K562 (cell line): ENCODE data around the gene NUDCD3. TPM values are rescaled to one million over a fixed set of nuclear protein-coding genes. Genes with fewer than 3 reads are reported as not detected.

Source experiments
- ATAC-seq: fragments of 200-7000 bp; cut with Tn5 transposase; 3 replicates; pipeline ENCODE4 v1.9.1; 2020; ENCODE audit warnings: moderate library complexity
- BruUV-seq: library from RNA; stranded (reverse); fragments of 400-500 nt; replicated peaks from 2 replicates; lab custom pipeline; 2021; lab: Mats Ljungman, UMichigan
- CTCF ChIA-PET: fragments of 300-600 bp; formaldehyde crosslinking; extraction: SDS; loops from one replicate; lab custom pipeline; 2021; ENCODE audit warnings: low intra/inter-chr PET ratio; lab: Yijun Ruan, JAX
- POLR2A ChIA-PET: fragments of 300-600, 350-650 bp; sonication (Branson Sonifier 250); formaldehyde crosslinking; extraction: SDS; loops from one replicate; lab custom pipeline; 2021; ENCODE audit warnings: antibody characterized with exemption, inconsistent platforms; lab: Yijun Ruan, JAX
- DNase-seq, 4 experiments: peaks; one replicate each; pipeline versions ENCODE4 v3.0.0 to v3.0.0-alpha.2; 2011 to 2018; ENCODE audit warnings: low spot score in 3 of 4, mixed read lengths in 3 of 4; ENCODE audit errors: extremely low read depth in 1 of 4
- FAIRE-seq: peaks from 2 replicates; lab custom pipeline; 2011; peaks lifted over from hg19 to GRCh38; lab: Jason Lieb, UNC
- H2AFZ ChIP-seq: 2 replicates; pipeline ENCODE4 v1.6.0; 2011; ENCODE audit warnings: low read depth, low read length, control low read depth, inconsistent platforms
- H3K27ac ChIP-seq: fragments of 200-600 bp; 3 replicates; pipeline ENCODE4 v1.8.0; 2011; ENCODE audit warnings: low read depth, mild to moderate bottlenecking, control low read depth, inconsistent platforms, low read length, moderate library complexity, mixed read lengths; ENCODE audit errors: extremely low read depth
- H3K27me3 ChIP-seq, 2 experiments: fragments of 300-600 bp in 1 of 2; 2 replicates in 1 of 2; 3 replicates in 1 of 2; pipeline versions ENCODE4 v1.6.0 to v1.8.0; 2011; ENCODE audit warnings: inconsistent platforms in 2 of 2, low read length in 2 of 2, mild to moderate bottlenecking in 1 of 2, mixed read lengths in 1 of 2, moderate library complexity in 1 of 2; ENCODE audit not compliant: control insufficient read depth in 2 of 2, insufficient read depth in 2 of 2
- H3K36me3 ChIP-seq: fragments of 300-600 bp; 3 replicates; pipeline ENCODE4 v1.8.0; 2011; ENCODE audit warnings: mild to moderate bottlenecking, low read length, inconsistent platforms; ENCODE audit not compliant: control insufficient read depth, insufficient read depth
- H3K4me1 ChIP-seq, 2 experiments: fragments of 200-600 bp in 1 of 2; replicated peaks in 1 of 2; 2 replicates in 1 of 2; 3 replicates in 1 of 2; pipeline versions ENCODE4 v1.5.1 to v1.8.0; 2011; ENCODE audit warnings: inconsistent platforms in 2 of 2, low read length in 2 of 2, mild to moderate bottlenecking in 1 of 2, mixed read lengths in 1 of 2, moderate library complexity in 1 of 2; ENCODE audit not compliant: control insufficient read depth in 2 of 2, insufficient read depth in 2 of 2
- H3K4me2 ChIP-seq: 2 replicates; pipeline ENCODE4 v1.6.1; 2011; ENCODE audit warnings: low read length, control low read depth, inconsistent platforms, mixed read lengths; ENCODE audit not compliant: insufficient read depth
- H3K4me3 ChIP-seq: fragments of 200-600 bp; sonication (generic), shearing (Covaris generic); 2 replicates; pipeline ENCODE4 v1.5.1; 2016; ENCODE audit warnings: control low read depth, inconsistent platforms
- H3K79me2 ChIP-seq: fragments of 200-600 bp; 3 replicates; pipeline ENCODE4 v1.8.0; 2011; ENCODE audit warnings: low read length, inconsistent platforms; ENCODE audit not compliant: control insufficient read depth, insufficient read depth
- H3K9ac ChIP-seq, 2 experiments: 2 replicates each; pipeline versions ENCODE4 v1.6.0 to v1.6.1; 2011; ENCODE audit warnings: low read depth in 2 of 2, low read length in 2 of 2, control low read depth in 1 of 2, inconsistent platforms in 1 of 2, mild to moderate bottlenecking in 1 of 2, mixed read lengths in 1 of 2; ENCODE audit not compliant: insufficient read depth in 1 of 2
- H3K9me1 ChIP-seq: one replicate; pipeline ENCODE4 v1.6.0; 2011; ENCODE audit warnings: inconsistent platforms, mild to moderate bottlenecking, low read length, moderate library complexity; ENCODE audit not compliant: control insufficient read depth, insufficient read depth
- H3K9me3 ChIP-seq: replicated peaks from 2 replicates; pipeline ENCODE4 v1.5.1; 2011; ENCODE audit warnings: low read depth, low read length, inconsistent platforms; ENCODE audit not compliant: control insufficient read depth, insufficient read depth
- H4K20me1 ChIP-seq: replicated peaks from 2 replicates; pipeline ENCODE4 v1.6.1; 2011; ENCODE audit warnings: low read length, inconsistent platforms, mixed read lengths; ENCODE audit not compliant: control insufficient read depth, insufficient read depth
- GABPB1 ChIP-seq: sonication (generic); formaldehyde crosslinking; IDR thresholded peaks from 2 replicates; pipeline ENCODE4 v1.8.0; 2022; ENCODE audit warnings: mild to moderate bottlenecking, missing genetic modification reagents
- WGBS: fragments of 100-300 bp; shearing (Covaris generic); methylation state at CpG from one replicate; pipeline ENCODE4 v1.1.6; 2016; ENCODE audit warnings: low coverage, mixed read lengths; ENCODE audit not compliant: insufficient coverage; ENCODE audit errors: missing lambda C conversion rate; 5-methylcytosine and 5-hydroxymethylcytosine counted together
- in situ Hi-C: fragments of 300-500 bp; cut with MboI; formaldehyde crosslinking; loops from 4 replicates; pipeline ENCODE4 v1.15.0; 2018; ENCODE audit warnings: inconsistent platforms, mixed read lengths
- intact Hi-C: fragments of 100-400 bp; cut with micrococcal nuclease; formaldehyde crosslinking; loops from 2 replicates; pipeline ENCODE4 v1.14.2; 2022
- polyA plus RNA-seq, 8 experiments: library from polyadenylated mRNA; depleted of rRNA in 4 of 8; stranded (reverse) in 5 of 8; unstranded in 3 of 8; fragments of >200 nt; fragmentation: Nextera tagmentation in 2 of 8; fragmentation: Illumina TruSeq in 1 of 8; extraction: Ambion mirVana in 2 of 8; extraction: Trizol in 1 of 8; gene quantifications; 2 replicates each; pipeline versions ENCODE4 v1.2.1 to v1.2.3, GENCODE V29; 2011 to 2014; ENCODE audit warnings: inconsistent platforms in 1 of 8, missing spikeins in 1 of 8
- total RNA-seq, 7 experiments: library from RNA; depleted of rRNA in 6 of 7; stranded (reverse); fragments of >200 nt in 6 of 7; fragmentation: Illumina TruSeq in 2 of 7; extraction: Trizol in 2 of 7; gene quantifications; 2 replicates each; pipeline versions ENCODE4 v1.2.1 to v1.2.3, GENCODE V29; 2011 to 2021; ENCODE audit warnings: low replicate concordance in 1 of 7
- TF ChIP-seq, protein P1 (sequence below): fragments of 250-450 bp; sonication (Bioruptor Pico); IDR thresholded peaks from 2 replicates; pipeline ENCODE4 v1.4.0; 2020; ENCODE audit warnings: borderline replicate concordance
- TF ChIP-seq, protein P2 (sequence below): sonication (generic); formaldehyde crosslinking; IDR thresholded peaks from 2 replicates; pipeline ENCODE4 v1.8.0; 2022; ENCODE audit warnings: mild to moderate bottlenecking, missing genetic modification reagents
- TF ChIP-seq, protein P3 (sequence below): sonication (generic); formaldehyde crosslinking; IDR thresholded peaks from 2 replicates; pipeline ENCODE4 v1.8.0; 2022; ENCODE audit warnings: missing genetic modification reagents, mild to moderate bottlenecking, moderate library complexity, borderline replicate concordance

Gene NUDCD3
- total and polyA plus RNA-seq, 9 of the 15 experiments (the other 6 are each of a cell fraction or from before 2014, with no cell fraction given) = 24.8 to 64.2 (median 42.6) TPM

DNA sequence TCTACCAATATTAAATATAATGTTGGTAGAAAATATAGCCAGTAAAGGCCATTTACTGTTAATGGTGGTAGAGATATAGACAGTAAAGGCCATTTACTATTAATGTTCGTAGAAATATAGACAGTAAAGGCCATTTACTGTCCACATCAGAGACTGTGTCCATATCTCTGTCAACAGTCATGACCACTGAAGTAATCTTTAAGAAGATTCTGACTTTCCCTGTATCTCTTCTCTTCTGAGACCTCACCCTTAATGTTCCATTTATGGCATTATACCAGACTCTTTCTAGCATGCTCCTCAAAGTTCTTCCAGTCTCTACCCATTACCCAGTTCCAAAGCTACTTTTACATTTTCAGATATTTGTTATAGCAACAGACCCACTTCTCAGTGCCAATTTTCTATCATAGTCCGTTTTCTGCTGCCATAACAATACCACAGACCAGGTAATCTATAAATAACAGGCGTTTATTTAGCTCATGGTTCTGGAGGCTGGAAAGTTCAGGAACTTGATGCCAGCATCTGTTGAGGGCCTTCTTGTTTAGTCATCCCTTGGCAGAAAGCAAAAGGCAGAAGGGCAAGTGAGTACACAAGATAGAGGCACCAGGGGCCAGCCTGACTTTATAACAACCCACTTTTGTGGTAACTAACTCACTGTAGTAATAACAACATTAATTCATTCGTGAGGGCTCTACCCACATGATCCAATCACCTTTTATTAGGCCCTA is 7.9 kb upstream of the NUDCD3 start (continued):
- TF ChIP-seq, protein P1, sequence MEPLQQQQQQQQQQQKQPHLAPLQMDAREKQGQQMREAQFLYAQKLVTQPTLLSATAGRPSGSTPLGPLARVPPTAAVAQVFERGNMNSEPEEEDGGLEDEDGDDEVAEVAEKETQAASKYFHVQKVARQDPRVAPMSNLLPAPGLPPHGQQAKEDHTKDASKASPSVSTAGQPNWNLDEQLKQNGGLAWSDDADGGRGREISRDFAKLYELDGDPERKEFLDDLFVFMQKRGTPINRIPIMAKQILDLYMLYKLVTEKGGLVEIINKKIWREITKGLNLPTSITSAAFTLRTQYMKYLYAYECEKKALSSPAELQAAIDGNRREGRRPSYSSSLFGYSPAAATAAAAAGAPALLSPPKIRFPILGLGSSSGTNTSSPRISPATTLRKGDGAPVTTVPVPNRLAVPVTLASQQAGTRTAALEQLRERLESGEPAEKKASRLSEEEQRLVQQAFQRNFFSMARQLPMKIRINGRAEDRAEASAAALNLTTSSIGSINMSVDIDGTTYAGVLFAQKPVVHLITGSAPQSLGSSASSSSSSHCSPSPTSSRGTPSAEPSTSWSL (CRISPR knock-in tag) = no peak

DNA sequence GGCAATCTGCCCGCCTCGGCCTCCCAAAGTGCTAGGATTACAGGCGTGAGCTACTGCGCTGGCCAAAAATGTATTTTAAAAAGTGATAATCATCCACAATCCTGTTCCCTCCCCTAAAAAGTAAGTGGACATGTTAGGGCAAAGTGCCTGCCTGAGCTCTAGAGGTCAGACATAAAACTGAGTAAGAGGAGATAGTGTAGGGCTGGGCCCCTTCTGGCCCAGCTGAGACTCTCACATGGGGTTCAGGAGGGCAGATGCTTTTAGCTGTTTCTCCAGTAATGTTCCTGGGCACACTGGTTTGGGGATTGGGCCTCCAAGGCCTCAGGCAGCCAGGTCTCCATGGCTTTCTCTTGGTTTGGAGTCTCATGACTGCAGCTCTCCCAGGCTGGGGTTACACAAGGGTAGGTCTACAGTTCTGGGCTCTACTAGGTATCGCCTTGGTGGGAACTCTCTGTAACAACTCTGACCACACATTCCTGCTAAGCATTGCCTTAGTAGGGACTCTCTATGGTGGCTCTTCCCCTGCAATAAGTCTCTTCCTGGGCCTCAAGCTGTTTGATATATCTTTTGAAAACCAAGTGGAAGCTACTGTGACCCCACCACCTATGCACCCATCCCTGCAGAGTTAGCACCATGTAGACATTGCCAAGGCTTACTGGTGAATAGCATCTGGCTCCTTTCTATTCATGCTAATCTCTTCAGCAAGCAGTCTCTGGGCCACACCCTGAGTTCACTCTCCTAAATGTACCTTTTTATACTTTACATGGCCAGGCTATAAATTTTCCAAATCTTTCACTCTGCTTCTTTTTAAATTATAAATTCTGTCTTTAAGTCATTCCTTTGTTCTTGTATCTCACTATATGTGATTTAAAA is 6.9 kb upstream of the NUDCD3 start:
- ChIA-PET CTCF (no interaction called here), POLR2A (interaction anchor here (0.5 to 1.0 kb wide), 2 partner anchors 79 to 150 kb away, joined by 3 read pairs; no protein-coding TSS in a partner anchor)
- 69% methylated on average over 3 of the region's 5 CpGs for WGBS
- Histone ChIP-seq H3K9ac (peak overlapping the region in 1 of 2 experiments; percentile 7; a peak in 1 of 4 replicates), H3K79me2 (no peaks in the 10 kb centered on the region), H3K4me2 (peak overlapping the region; percentile 14; the same call in 1 of the 2 replicates), H3K9me3 (no peaks in the 10 kb centered on the region), H3K36me3 (no peaks in the 10 kb centered on the region), H3K4me1 (peaks cover 2 to 22% of the 10 kb centered on the region in 2 experiments; a peak in 3 of 5 replicates), H3K27me3 (no peaks in the 10 kb centered on the region), H2AFZ (peak overlapping the region; percentile 49), H3K9me1 (no peaks in the 10 kb centered on the region), H3K27ac (no peak overlapping the region), H3K4me3 (no peak overlapping the region), H4K20me1 (no peaks in the 10 kb centered on the region)
- FAIRE-seq = peak; percentile 56
- ATAC-seq = peak; percentile 89
- in situ Hi-C loops (no loop called here), intact Hi-C loops (loop anchor here (5.0 kb wide), 1 partner anchor 70 kb away; no protein-coding TSS in a partner anchor)
- TF ChIP-seq, protein P2, sequence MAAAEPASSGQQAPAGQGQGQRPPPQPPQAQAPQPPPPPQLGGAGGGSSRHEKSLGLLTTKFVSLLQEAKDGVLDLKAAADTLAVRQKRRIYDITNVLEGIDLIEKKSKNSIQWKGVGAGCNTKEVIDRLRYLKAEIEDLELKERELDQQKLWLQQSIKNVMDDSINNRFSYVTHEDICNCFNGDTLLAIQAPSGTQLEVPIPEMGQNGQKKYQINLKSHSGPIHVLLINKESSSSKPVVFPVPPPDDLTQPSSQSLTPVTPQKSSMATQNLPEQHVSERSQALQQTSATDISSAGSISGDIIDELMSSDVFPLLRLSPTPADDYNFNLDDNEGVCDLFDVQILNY (CRISPR knock-in tag) = no peak
- TF ChIP-seq GABPB1 (CRISPR knock-in tag) = no peak
- TF ChIP-seq, protein P3, sequence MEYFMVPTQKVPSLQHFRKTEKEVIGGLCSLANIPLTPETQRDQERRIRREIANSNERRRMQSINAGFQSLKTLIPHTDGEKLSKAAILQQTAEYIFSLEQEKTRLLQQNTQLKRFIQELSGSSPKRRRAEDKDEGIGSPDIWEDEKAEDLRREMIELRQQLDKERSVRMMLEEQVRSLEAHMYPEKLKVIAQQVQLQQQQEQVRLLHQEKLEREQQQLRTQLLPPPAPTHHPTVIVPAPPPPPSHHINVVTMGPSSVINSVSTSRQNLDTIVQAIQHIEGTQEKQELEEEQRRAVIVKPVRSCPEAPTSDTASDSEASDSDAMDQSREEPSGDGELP = peak; percentile 30; the same call in 1 of the 2 replicates
- DNase-seq = peak in 2 of 4 experiments; percentile 43 to 51
- BruUV-seq = no TSS peak
